GM12878 (cell line): ENCODE data around the gene BDKRB2. TPM values are rescaled to one million over a fixed set of nuclear protein-coding genes. Genes with fewer than 3 reads are reported as not detected.

Source experiments
- ATAC-seq: fragments of 200-7000 bp; cut with Tn5 transposase; 3 replicates; pipeline ENCODE4 v1.9.1; 2020; ENCODE audit warnings: mild to moderate bottlenecking, moderate library complexity
- BruUV-seq: library from RNA; stranded (reverse); fragments of 400-500 nt; replicated peaks from 2 replicates; lab custom pipeline; 2021; lab: Mats Ljungman, UMichigan
- CTCF ChIA-PET: fragments of 300-600 bp; sonication (Branson Sonifier 250); formaldehyde crosslinking; extraction: SDS; loops from one replicate; lab custom pipeline; 2021; ENCODE audit warnings: inconsistent platforms; lab: Yijun Ruan, JAX
- POLR2A ChIA-PET: fragments of 350-600 bp; formaldehyde crosslinking; extraction: SDS; loops from one replicate; lab custom pipeline; 2021; ENCODE audit warnings: inconsistent platforms; lab: Charles Lee
- RAD21 ChIA-PET: fragments of 300-600 bp; sonication (Branson Sonifier 250); formaldehyde crosslinking; loops from one replicate; lab custom pipeline; 2023; ENCODE audit warnings: antibody characterized with exemption; ENCODE audit not compliant: unreplicated experiment; lab: Charles Lee
- SMC1A ChIA-PET: fragments of 300-600 bp; sonication (Branson Sonifier 250); formaldehyde crosslinking; loops from one replicate; lab custom pipeline; 2023; ENCODE audit not compliant: unreplicated experiment, uncharacterized antibody; lab: Charles Lee
- DNase-seq: peaks from one replicate; pipeline ENCODE4 v3.0.0-alpha.2; 2011; ENCODE audit warnings: low read depth, low spot score
- FAIRE-seq: peaks from 3 replicates; lab custom pipeline; 2011; peaks lifted over from hg19 to GRCh38; lab: Jason Lieb, UNC
- H2AFZ ChIP-seq: 2 replicates; pipeline ENCODE4 v1.6.0; 2011; ENCODE audit warnings: low read depth, low read length, control low read depth; ENCODE audit not compliant: control insufficient read depth
- H3K27ac ChIP-seq: 2 replicates; pipeline ENCODE4 v1.5.1; 2011; ENCODE audit warnings: control low read depth; ENCODE audit not compliant: control insufficient read depth, insufficient read depth
- H3K27me3 ChIP-seq, 2 experiments: replicated peaks in 1 of 2; 2 replicates each; pipeline versions ENCODE4 v1.6.0 to v1.6.1; 2011; ENCODE audit warnings: low read length in 1 of 2; ENCODE audit not compliant: control insufficient read depth in 2 of 2, insufficient read depth in 2 of 2
- H3K36me3 ChIP-seq, 2 experiments: 2 replicates each; pipeline ENCODE4 v1.5.1; 2011; ENCODE audit warnings: low read length in 1 of 2; ENCODE audit not compliant: control insufficient read depth in 2 of 2, insufficient read depth in 2 of 2
- H3K4me1 ChIP-seq: 2 replicates; pipeline ENCODE4 v1.6.1; 2011; ENCODE audit warnings: mild to moderate bottlenecking, low read length, moderate library complexity, mixed read lengths; ENCODE audit not compliant: control insufficient read depth, insufficient read depth
- H3K4me2 ChIP-seq: 2 replicates; pipeline ENCODE4 v1.6.0; 2011; ENCODE audit warnings: control low read depth; ENCODE audit not compliant: control insufficient read depth, insufficient read depth
- H3K4me3 ChIP-seq: fragments of 200-600 bp; sonication (generic); 2 replicates; pipeline ENCODE4 v1.5.1; 2016
- H3K79me2 ChIP-seq: 2 replicates; pipeline ENCODE4 v1.6.0; 2011; ENCODE audit warnings: low read length; ENCODE audit not compliant: control insufficient read depth, insufficient read depth
- H3K9ac ChIP-seq: 2 replicates; pipeline ENCODE4 v1.8.0; 2011; ENCODE audit warnings: low read length, control low read depth, mixed read lengths; ENCODE audit not compliant: control insufficient read depth, insufficient read depth
- H3K9me3 ChIP-seq: replicated peaks from 3 replicates; pipeline ENCODE4 v1.5.1; 2011; ENCODE audit warnings: mild to moderate bottlenecking, low read length; ENCODE audit not compliant: control insufficient read depth, insufficient read depth
- H4K20me1 ChIP-seq: 2 replicates; pipeline ENCODE4 v1.6.0; 2011; ENCODE audit not compliant: control insufficient read depth, insufficient read depth
- ASH2L ChIP-seq: fragments of 300-600, 200-600 bp; sonication (generic); IDR thresholded peaks from 2 replicates; pipeline ENCODE4 v1.6.1; 2017; ENCODE audit warnings: low read depth, mild to moderate bottlenecking, borderline replicate concordance
- BRCA1 ChIP-seq: IDR thresholded peaks from 2 replicates; pipeline ENCODE4 v1.6.1; 2011; ENCODE audit warnings: low read depth, low read length, improper control_type of control experiment
- DPF2 ChIP-seq: fragments of 450-650 bp; IDR thresholded peaks from 2 replicates; pipeline ENCODE4 v1.6.1; 2017; ENCODE audit warnings: mild to moderate bottlenecking
- EP300 ChIP-seq, 2 experiments: fragments of 150-350 bp in 1 of 2; IDR thresholded peaks; 2 replicates each; pipeline ENCODE4 v1.6.1; 2011 to 2012; ENCODE audit warnings: low read depth in 2 of 2, low read length in 2 of 2, borderline replicate concordance in 1 of 2, improper control_type of control experiment in 1 of 2, inconsistent platforms in 1 of 2; ENCODE audit not compliant: control insufficient read depth in 1 of 2
- JUND ChIP-seq: IDR thresholded peaks from 2 replicates; pipeline ENCODE4 v1.6.1; 2012; ENCODE audit warnings: low read depth, mild to moderate bottlenecking, low read length, improper control_type of control experiment, moderate library complexity
- PBX3 ChIP-seq: IDR thresholded peaks from 2 replicates; pipeline ENCODE4 v1.6.1; 2011; ENCODE audit warnings: mild to moderate bottlenecking, low read depth, low read length, moderate library complexity; ENCODE audit not compliant: insufficient replicate concordance
- POLR2AphosphoS5 ChIP-seq: IDR thresholded peaks from 2 replicates; pipeline ENCODE4 v1.6.1; 2011; ENCODE audit warnings: mild to moderate bottlenecking, low read length, inconsistent platforms
- RELA ChIP-seq: fragments of 450-650 bp; IDR thresholded peaks from 2 replicates; pipeline ENCODE4 v1.8.0; 2014; ENCODE audit warnings: borderline replicate concordance; ENCODE audit not compliant: partially characterized antibody
- SIX5 ChIP-seq: IDR thresholded peaks from 2 replicates; pipeline ENCODE4 v1.6.1; 2011; ENCODE audit warnings: mild to moderate bottlenecking, low read depth, low read length, moderate library complexity; ENCODE audit not compliant: severe bottlenecking
- ZNF207 ChIP-seq: fragments of 450-650 bp; IDR thresholded peaks from 2 replicates; pipeline ENCODE4 v1.6.1; 2014; ENCODE audit warnings: antibody characterized with exemption, mild to moderate bottlenecking, borderline replicate concordance
- WGBS: methylation state at CpG from one replicate; pipeline ENCODE4 v1.1.6; 2016; ENCODE audit warnings: low lambda C conversion rate; ENCODE audit not compliant: insufficient replicate concordance, insufficient coverage; ENCODE audit errors: missing lambda C conversion rate; 5-methylcytosine and 5-hydroxymethylcytosine counted together
- in situ Hi-C: fragments of 300-500 bp; cut with MboI; formaldehyde crosslinking; loops from 9 replicates; pipeline ENCODE4 v1.14.3; 2018; ENCODE audit warnings: mixed read lengths
- intact Hi-C: fragments of 100-400 bp; cut with micrococcal nuclease; formaldehyde crosslinking; loops from one replicate; pipeline ENCODE4 v1.14.2; 2022; ENCODE audit not compliant: unreplicated experiment
- polyA plus RNA-seq, 11 experiments: library from polyadenylated mRNA; depleted of rRNA in 4 of 11; unstranded in 6 of 11; stranded (reverse) in 5 of 11; fragments of >200 nt; fragmentation: Nextera tagmentation in 4 of 11; fragmentation: Illumina TruSeq in 1 of 11; extraction: Ambion mirVana in 4 of 11; extraction: Trizol in 1 of 11; gene quantifications; 1 replicate in 1 of 11; 2 replicates in 10 of 11; pipeline versions ENCODE4 v1.2.1 to v1.2.3, GENCODE V29; 2011 to 2016; ENCODE audit warnings: inconsistent platforms in 2 of 11, missing spikeins in 2 of 11, low read depth in 1 of 11
- total RNA-seq, 4 experiments: library from RNA; depleted of rRNA in 3 of 4; stranded (reverse); fragments of >200 nt in 3 of 4; fragmentation: Illumina TruSeq in 1 of 4; extraction: Trizol in 1 of 4; gene quantifications; 2 replicates each; pipeline versions ENCODE4 v1.2.1 to v1.2.3, GENCODE V29; 2013 to 2021
- TF ChIP-seq, protein P1 (sequence below): fragments of 450-650 bp; IDR thresholded peaks from 2 replicates; pipeline ENCODE4 v1.6.1; 2016; ENCODE audit warnings: mild to moderate bottlenecking

The BDKRB2 gene
- total and polyA plus RNA-seq, 10 of the 15 experiments (the other 5 are each of a cell fraction or from before 2014, with no cell fraction given) = 0.08 TPM; not detected in 9

- no peak for DNase-seq
- Histone ChIP-seq H4K20me1 (no peaks in the 10 kb centered on the region), H3K9ac (no peak overlapping the region), H3K4me3 (no peak overlapping the region), H2AFZ (no peak overlapping the region), H3K4me2 (no peak overlapping the region), H3K4me1 (no peaks in the 10 kb centered on the region), H3K79me2 (no peaks in the 10 kb centered on the region), H3K27me3 (peaks cover 2 to 5% of the 10 kb centered on the region in 2 experiments; a peak in 3 of 4 replicates), H3K27ac (no peak overlapping the region), H3K9me3 (no peaks in the 10 kb centered on the region), H3K36me3 (no peaks in the 10 kb centered on the region)
- ChIA-PET POLR2A (no interaction called here), RAD21 (no interaction called here), CTCF (no interaction called here), SMC1A (no interaction called here)
- 18% methylated on average over 11 of the region's 11 CpGs for WGBS
- intact Hi-C loops (no loop called here), in situ Hi-C loops (no loop called here)
- TF ChIP-seq EP300 (IDR thresholded peaks at IDR 0.05; ENCODE audit: borderline replicate concordance in 1 of 2, control insufficient read depth in 1 of 2, low read depth in 2 of 2, low read length in 2 of 2) = no peak
- no peak for TF ChIP-seq DPF2
- no peak for ATAC-seq
- FAIRE-seq = no peak
- no TSS peak for BruUV-seq
These were observed 50.0 kb downstream of the BDKRB2 start for GRCh38 chr14:96254687-96255086.

GRCh38 chr14:96255501-96256366, 51.1 kb downstream of the BDKRB2 start, which contains the start of gene BDKRB1:
TSS of gene BDKRB1 (plus strand) at chr14:96256210. CDS start at chr14:96263683, 7,473 bp downstream.
- no peaks in the 10 kb centered on the region for H3K9me3 ChIP-seq
- in situ Hi-C loops (no loop called here), intact Hi-C loops (no loop called here)
- H3K36me3 ChIP-seq = no peaks in the 10 kb centered on the region
- TF ChIP-seq ZNF207 (no peak), JUND (no peak), SIX5 (no peak), PBX3 (no peak), RELA (no peak), ASH2L (no peak), POLR2AphosphoS5 (no peak), BRCA1 (no peak)
- TF ChIP-seq, protein P1, sequence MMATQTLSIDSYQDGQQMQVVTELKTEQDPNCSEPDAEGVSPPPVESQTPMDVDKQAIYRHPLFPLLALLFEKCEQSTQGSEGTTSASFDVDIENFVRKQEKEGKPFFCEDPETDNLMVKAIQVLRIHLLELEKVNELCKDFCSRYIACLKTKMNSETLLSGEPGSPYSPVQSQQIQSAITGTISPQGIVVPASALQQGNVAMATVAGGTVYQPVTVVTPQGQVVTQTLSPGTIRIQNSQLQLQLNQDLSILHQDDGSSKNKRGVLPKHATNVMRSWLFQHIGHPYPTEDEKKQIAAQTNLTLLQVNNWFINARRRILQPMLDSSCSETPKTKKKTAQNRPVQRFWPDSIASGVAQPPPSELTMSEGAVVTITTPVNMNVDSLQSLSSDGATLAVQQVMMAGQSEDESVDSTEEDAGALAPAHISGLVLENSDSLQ = no peak
- no peaks in the 10 kb centered on the region for H4K20me1 ChIP-seq
- H2AFZ ChIP-seq = no peak within 1 kb of the TSS
- no TSS peak for BruUV-seq
- H3K9ac ChIP-seq = no peak within 1 kb of the TSS
- H3K4me3 ChIP-seq = no peak within 1 kb of the TSS
- ATAC-seq (no peak), FAIRE-seq (no peak), DNase-seq (no peak)
- WGBS = 45% methylated on average over 12 of the region's 12 CpGs
- H3K27ac ChIP-seq = no peak within 1 kb of the TSS
- ChIA-PET RAD21 (no interaction called here), SMC1A (no interaction called here), CTCF (no interaction called here), POLR2A (no interaction called here)
- no peak within 1 kb of the TSS for H3K4me2 ChIP-seq
- peaks cover 2 to 5% of the 10 kb centered on the region in 2 experiments; a peak in 3 of 4 replicates for H3K27me3 ChIP-seq
- no peaks in the 10 kb centered on the region for H3K4me1 ChIP-seq
- H3K79me2 ChIP-seq = no peaks in the 10 kb centered on the region
